Measurements from ENCODE around the gene FTO. TPM values are rescaled to one million over a fixed set of nuclear protein-coding genes. Genes with fewer than 3 reads are reported as not detected.

FTO gene
- total RNA-seq, 1 donor from 2014 or later, result 85.1 TPM

DNA sequence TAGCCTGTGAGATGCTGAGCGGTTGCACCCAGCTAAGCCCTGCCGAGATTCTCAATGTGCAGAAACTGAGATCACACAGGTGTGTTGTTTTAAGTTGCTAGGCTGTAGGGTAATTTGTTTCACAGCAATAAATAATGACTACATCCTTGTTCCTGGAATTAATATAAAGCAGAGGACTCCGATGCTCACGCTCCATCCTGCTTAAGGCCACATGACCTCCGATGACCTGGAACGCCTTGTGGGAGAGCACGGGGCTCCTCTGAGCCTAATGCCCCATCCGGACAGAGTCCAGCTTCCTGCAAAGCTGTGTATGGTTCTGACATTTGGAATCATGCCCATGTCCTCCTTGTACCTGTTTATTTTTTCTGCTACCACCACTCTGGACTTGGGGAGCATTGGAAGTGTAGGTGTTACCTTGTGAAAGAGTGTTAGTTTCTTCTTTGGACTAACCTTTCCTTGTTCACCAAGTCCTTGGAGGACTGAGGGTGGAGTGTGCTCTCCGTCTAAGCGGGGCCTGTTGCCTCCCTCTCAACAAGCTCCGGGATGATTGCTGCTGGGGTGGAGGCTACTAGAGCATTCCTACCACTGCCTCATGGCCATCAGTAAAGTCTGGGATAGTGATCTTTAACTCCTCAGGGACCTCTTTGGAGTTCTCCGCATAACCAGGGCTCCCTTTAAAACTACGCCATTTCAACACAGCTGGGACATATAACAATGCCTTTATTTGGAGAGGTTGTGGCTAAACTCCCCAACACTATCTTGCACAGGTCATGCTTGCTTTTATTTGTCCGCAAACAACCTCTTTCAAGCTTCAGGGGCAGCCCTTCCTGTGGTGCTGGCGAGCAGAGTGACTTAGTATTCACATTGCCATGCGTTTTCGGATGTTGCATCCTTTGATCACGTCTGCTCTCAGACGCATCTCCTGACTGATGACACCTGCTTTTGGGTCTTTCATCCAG, 457.3 kb downstream of the FTO start:
- no peak overlapping the region for H3K27ac Mint-ChIP-seq
- H3K4me3 Mint-ChIP-seq, result no peak overlapping the region
- DNase-seq (ENCODE audit: extremely low spot score, unreplicated experiment), result no peak
- H3K9me3 Mint-ChIP-seq, result peaks cover 13% of the 10 kb centered on the region
- TF ChIP-seq, protein P1, sequence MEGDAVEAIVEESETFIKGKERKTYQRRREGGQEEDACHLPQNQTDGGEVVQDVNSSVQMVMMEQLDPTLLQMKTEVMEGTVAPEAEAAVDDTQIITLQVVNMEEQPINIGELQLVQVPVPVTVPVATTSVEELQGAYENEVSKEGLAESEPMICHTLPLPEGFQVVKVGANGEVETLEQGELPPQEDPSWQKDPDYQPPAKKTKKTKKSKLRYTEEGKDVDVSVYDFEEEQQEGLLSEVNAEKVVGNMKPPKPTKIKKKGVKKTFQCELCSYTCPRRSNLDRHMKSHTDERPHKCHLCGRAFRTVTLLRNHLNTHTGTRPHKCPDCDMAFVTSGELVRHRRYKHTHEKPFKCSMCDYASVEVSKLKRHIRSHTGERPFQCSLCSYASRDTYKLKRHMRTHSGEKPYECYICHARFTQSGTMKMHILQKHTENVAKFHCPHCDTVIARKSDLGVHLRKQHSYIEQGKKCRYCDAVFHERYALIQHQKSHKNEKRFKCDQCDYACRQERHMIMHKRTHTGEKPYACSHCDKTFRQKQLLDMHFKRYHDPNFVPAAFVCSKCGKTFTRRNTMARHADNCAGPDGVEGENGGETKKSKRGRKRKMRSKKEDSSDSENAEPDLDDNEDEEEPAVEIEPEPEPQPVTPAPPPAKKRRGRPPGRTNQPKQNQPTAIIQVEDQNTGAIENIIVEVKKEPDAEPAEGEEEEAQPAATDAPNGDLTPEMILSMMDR (conservative IDR thresholded peaks at IDR 0.05), result no peak
- peaks cover 5% of the 10 kb centered on the region for H3K4me1 Mint-ChIP-seq (ENCODE audit: unreplicated experiment)
- no peaks in the 10 kb centered on the region for H3K27me3 Mint-ChIP-seq
- no peaks in the 10 kb centered on the region for H3K36me3 Mint-ChIP-seq

DNA sequence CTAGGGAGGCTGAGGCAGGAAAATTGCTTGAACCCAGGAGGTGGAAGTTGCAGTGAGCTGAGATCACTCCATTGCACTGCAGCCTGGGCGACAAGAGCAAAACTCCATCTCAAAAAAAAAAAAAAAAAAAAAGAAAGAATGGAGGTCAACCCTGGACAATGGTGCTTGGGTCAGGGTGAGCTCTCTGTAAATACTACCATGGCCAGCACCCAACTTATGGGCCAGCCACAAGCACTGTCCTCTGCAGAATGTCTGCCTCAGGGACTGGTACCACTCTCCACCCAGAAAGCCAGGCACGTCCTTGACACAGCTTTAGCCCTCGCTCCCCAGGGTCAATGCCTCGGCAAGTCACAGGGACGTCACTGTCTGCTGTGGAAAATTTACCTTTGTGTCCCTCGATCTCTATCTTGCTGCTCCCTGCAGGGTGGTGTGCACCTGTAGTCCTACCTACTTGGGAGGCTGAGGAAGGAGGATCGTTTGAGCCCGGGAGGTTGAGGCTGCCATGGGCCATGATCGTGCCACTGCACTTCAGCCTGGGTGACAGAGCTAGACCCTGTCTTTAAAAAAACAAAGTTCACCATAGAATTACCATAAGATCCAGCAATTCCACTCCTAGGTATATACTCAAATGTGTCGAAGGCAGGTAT, 459.4 kb downstream of the FTO start:
- Mint-ChIP-seq H3K4me1 (ENCODE audit: unreplicated experiment) (peaks cover 5% of the 10 kb centered on the region), H3K4me3 (no peak overlapping the region), H3K36me3 (no peaks in the 10 kb centered on the region), H3K27me3 (peaks cover 8% of the 10 kb centered on the region), H3K27ac (no peak overlapping the region), H3K9me3 (peaks cover 13% of the 10 kb centered on the region)
- no peak for DNase-seq (ENCODE audit: extremely low spot score, unreplicated experiment)
- TF ChIP-seq, protein P1 (conservative IDR thresholded peaks at IDR 0.05), result no peak

DNA sequence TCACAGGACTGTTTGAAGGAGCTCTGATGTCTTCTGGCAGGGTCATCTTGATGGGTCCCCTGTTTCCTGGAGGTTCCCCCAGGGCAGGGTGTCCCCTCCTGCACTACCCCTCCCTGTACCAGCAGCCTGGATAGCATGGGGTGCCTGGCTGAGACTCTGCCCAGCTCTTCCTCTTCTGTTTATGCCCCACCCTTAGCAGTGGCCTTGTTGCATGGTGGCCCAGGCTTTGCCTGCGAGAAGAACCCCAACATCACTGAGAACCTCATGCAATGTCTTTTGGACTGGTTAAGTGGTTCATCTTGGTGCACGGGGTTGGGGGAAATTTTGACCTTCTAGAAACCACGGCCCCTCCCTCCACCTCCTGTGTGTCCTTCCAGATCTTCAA, 460.8 kb downstream of the FTO start:
- no peaks in the 10 kb centered on the region for H3K36me3 Mint-ChIP-seq
- TF ChIP-seq, protein P1 (conservative IDR thresholded peaks at IDR 0.05), result no peak
- peaks cover 5% of the 10 kb centered on the region for H3K4me1 Mint-ChIP-seq (ENCODE audit: unreplicated experiment)
- peaks cover 4% of the 10 kb centered on the region for H3K9me3 Mint-ChIP-seq
- peaks cover 13% of the 10 kb centered on the region for H3K27me3 Mint-ChIP-seq
- DNase-seq (ENCODE audit: extremely low spot score, unreplicated experiment), result no peak
- H3K27ac Mint-ChIP-seq, result no peak overlapping the region
- no peak overlapping the region for H3K4me3 Mint-ChIP-seq

DNA sequence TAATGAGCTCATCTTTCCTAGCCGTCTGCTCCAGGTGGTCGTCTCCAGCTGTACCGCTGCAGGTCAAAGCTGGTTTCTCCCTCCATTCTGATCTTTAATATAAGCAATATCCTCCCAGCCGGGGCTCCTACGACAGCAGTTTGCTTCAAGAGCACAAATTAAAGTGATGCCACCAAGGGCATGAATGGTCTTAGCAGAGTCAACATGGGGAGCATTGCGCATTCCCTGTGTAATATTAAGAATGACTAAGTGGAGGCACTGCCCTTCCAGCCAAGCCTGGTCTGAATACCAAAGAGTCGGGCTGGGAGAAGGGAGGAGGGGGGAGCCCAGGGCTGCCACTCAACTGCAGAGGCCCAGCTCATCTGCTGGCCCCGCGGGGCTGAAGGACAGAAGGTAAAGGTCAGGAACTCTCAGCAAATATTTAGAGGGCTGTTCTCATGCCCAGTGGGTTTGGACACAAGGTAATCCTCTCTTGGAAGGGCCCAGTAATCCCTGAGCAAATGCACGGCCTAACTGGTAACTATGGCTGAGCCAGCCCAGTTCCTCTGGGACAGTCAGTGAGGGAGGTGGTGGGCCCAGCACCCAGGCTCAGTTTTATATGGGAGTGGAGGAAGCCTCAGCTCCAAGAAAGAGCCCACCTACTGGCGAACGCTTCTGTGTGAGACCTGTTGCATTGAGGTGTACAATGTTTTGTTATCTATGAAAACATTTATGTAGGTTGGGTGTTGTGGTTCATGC, 461.4 kb downstream of the FTO start:
- TF ChIP-seq, protein P1 (conservative IDR thresholded peaks at IDR 0.05), result no peak
- H3K27ac Mint-ChIP-seq, result no peak overlapping the region
- no peak overlapping the region for H3K4me3 Mint-ChIP-seq

More for the DNA sequence above, 461.4 kb downstream of the FTO start:
- Mint-ChIP-seq H3K36me3 (no peaks in the 10 kb centered on the region), H3K4me1 (ENCODE audit: unreplicated experiment) (peaks cover 5% of the 10 kb centered on the region), H3K9me3 (peaks cover 4% of the 10 kb centered on the region), H3K27me3 (peaks cover 13% of the 10 kb centered on the region)
- no peak for DNase-seq (ENCODE audit: extremely low spot score, unreplicated experiment)

All from type B pancreatic cell (in vitro differentiated cells).